ENCODE data around the gene MEGF11.

Gene MEGF11

DNA sequence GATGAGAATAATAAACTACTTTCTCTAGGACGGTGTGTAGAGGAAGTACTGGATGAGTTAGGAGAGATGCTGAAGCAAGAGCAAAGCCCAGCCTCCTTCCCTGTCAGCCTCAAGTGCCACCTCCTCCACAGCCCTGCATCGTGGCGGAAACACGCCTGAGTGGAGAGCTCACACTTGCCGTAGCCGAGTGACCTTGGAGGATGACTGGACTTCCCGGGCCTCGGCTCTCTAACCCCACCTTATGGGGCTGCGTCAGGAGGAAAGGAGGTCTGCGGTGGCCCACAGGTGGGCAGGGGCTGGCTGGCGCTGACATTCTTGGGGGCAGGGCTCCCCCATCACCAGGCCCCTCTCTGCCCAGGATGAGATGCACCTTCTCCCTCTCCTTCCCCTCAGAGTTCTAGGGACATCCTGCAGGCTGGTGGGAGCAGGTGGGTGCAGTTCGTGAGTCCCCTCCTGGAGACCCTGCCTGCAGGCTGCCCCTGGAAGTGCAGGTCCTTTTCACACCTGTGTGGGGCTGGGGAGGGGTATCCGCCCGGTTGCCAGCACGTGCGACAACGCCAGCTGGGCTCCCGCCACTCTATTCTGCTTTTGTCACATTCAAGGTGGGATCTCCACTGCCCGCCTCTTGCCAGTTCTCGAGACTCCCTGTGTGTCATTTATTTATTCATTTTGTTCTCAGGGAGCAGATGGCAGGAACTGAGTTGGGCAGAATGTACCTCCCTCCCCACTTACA, 175.2 kb downstream of the MEGF11 start:
- H3K18ac ChIP-seq (ENCODE audit: low read length), result no peak overlapping the region
- no peaks in the 10 kb centered on the region for H3K27me3 ChIP-seq (ENCODE audit: insufficient read depth, low read length, poor library complexity)
- no peak overlapping the region for H2AK5ac ChIP-seq (ENCODE audit: low read length)
- no peak overlapping the region for H4K8ac ChIP-seq (ENCODE audit: low read depth, low read length)
- no peak overlapping the region for H3K4me2 ChIP-seq (ENCODE audit: low read length)
- no peak overlapping the region for H3K4ac ChIP-seq (ENCODE audit: low read depth, low read length)
- no peaks in the 10 kb centered on the region for H3K79me1 ChIP-seq (ENCODE audit: low read length)
- H3K9ac ChIP-seq (ENCODE audit: low read length), result no peak overlapping the region
- no peak overlapping the region for H3K4me3 ChIP-seq (ENCODE audit: low read length)
- H3K23ac ChIP-seq (ENCODE audit: low read length), result no peak overlapping the region
- H3K56ac ChIP-seq (ENCODE audit: low read length), result no peak overlapping the region
- H3K4me1 ChIP-seq (ENCODE audit: control insufficient read depth, low read depth, low read length), result peaks cover under 1% of the 10 kb centered on the region
- WGBS (ENCODE audit: extremely low coverage, insufficient coverage, low lambda C conversion rate), result no CpG with 5 or more reads among the region's 20 CpGs
- H2BK120ac ChIP-seq (ENCODE audit: low read depth, low read length), result no peak overlapping the region
- H4K5ac ChIP-seq (ENCODE audit: low read length), result no peak overlapping the region
- DNase-seq, result no peak
- no peak overlapping the region for H3K27ac ChIP-seq (ENCODE audit: low read depth, low read length)
- no peaks in the 10 kb centered on the region for H3K36me3 ChIP-seq (ENCODE audit: control insufficient read depth, insufficient read depth, low read length)
- no peak overlapping the region for H2BK5ac ChIP-seq (ENCODE audit: low read length)
- H2BK15ac ChIP-seq (replicated peaks; ENCODE audit: low read depth), result no peak overlapping the region
- H3K79me2 ChIP-seq (ENCODE audit: control insufficient read depth, insufficient read depth, low read length), result no peaks in the 10 kb centered on the region

GRCh38 chr15:66077320-66077663, 176.3 kb downstream of the MEGF11 start:
- H3K27ac ChIP-seq (ENCODE audit: low read depth, low read length), result no peak overlapping the region
- no peak overlapping the region for H3K56ac ChIP-seq (ENCODE audit: low read length)
- no peaks in the 10 kb centered on the region for H3K79me2 ChIP-seq (ENCODE audit: control insufficient read depth, insufficient read depth, low read length)
- H2AK5ac ChIP-seq (ENCODE audit: low read length), result no peak overlapping the region
- DNase-seq, result no peak
- H3K9ac ChIP-seq (ENCODE audit: low read length), result no peak overlapping the region
- H3K4ac ChIP-seq (ENCODE audit: low read depth, low read length), result no peak overlapping the region
- no peak overlapping the region for H2BK15ac ChIP-seq (replicated peaks; ENCODE audit: low read depth)
- no peak overlapping the region for H3K18ac ChIP-seq (ENCODE audit: low read length)
- H3K4me1 ChIP-seq (ENCODE audit: control insufficient read depth, low read depth, low read length), result peaks cover 3% of the 10 kb centered on the region
- no peak overlapping the region for H4K8ac ChIP-seq (ENCODE audit: low read depth, low read length)
- WGBS (ENCODE audit: extremely low coverage, insufficient coverage, low lambda C conversion rate), result no CpG with 5 or more reads among the region's 6 CpGs
- H3K36me3 ChIP-seq (ENCODE audit: control insufficient read depth, insufficient read depth, low read length), result no peaks in the 10 kb centered on the region
- no peak overlapping the region for H2BK5ac ChIP-seq (ENCODE audit: low read length)
- H3K27me3 ChIP-seq (ENCODE audit: insufficient read depth, low read length, poor library complexity), result no peaks in the 10 kb centered on the region
- no peak overlapping the region for H3K23ac ChIP-seq (ENCODE audit: low read length)
- no peak overlapping the region for H2BK120ac ChIP-seq (ENCODE audit: low read depth, low read length)
- H4K5ac ChIP-seq (ENCODE audit: low read length), result no peak overlapping the region
- no peaks in the 10 kb centered on the region for H3K79me1 ChIP-seq (ENCODE audit: low read length)
- H3K4me2 ChIP-seq (ENCODE audit: low read length), result no peak overlapping the region
- H3K4me3 ChIP-seq (ENCODE audit: low read length), result no peak overlapping the region

DNA sequence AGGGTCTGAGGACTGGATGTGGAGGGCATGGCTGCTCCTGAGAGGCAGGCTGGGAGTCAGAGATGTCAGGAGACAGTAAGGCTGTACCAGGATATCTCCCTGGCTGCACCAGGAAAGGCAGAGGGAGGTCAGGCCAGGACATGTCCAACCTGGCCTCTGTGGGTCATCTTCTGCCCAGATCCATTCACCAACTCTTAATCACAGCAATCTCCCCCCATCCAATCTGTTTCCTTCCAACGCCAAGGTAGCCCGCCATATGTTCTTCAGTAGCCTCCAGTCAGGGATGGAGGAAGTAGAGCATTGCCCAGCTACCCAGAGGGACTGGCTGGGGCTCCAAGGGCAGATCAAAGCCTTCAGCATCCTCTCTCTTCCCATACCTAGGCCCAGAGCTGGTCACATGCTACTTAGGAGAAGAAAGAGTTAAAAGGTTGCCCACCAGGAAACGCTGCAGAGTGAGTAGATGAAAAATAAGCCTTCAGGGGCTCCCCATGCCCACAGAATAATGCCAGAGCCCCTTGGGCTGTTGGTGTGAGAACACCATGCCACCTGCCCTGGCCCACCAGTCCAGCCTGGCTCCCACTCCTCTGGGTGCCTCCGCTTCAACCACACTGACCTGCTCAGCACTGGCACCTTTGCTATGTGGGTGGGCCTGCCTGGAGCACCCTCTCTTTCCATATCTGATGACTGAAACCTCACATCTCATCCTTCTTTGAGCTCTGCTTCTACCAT, 176.8 kb downstream of the MEGF11 start:
- WGBS (ENCODE audit: extremely low coverage, insufficient coverage, low lambda C conversion rate), result no CpG with 5 or more reads among the region's 4 CpGs
- Histone ChIP-seq H3K56ac (ENCODE audit: low read length) (no peak overlapping the region), H3K4me1 (ENCODE audit: control insufficient read depth, low read depth, low read length) (peaks cover 3% of the 10 kb centered on the region), H3K27ac (ENCODE audit: low read depth, low read length) (no peak overlapping the region), H3K27me3 (ENCODE audit: insufficient read depth, low read length, poor library complexity) (no peaks in the 10 kb centered on the region), H3K18ac (ENCODE audit: low read length) (no peak overlapping the region), H2AK5ac (ENCODE audit: low read length) (no peak overlapping the region), H3K4me3 (ENCODE audit: low read length) (no peak overlapping the region), H3K79me2 (ENCODE audit: control insufficient read depth, insufficient read depth, low read length) (no peaks in the 10 kb centered on the region), H3K36me3 (ENCODE audit: control insufficient read depth, insufficient read depth, low read length) (no peaks in the 10 kb centered on the region), H3K23ac (ENCODE audit: low read length) (no peak overlapping the region), H2BK5ac (ENCODE audit: low read length) (no peak overlapping the region), H2BK15ac (replicated peaks; ENCODE audit: low read depth) (no peak overlapping the region), H3K79me1 (ENCODE audit: low read length) (no peaks in the 10 kb centered on the region), H3K4me2 (ENCODE audit: low read length) (no peak overlapping the region), H4K5ac (ENCODE audit: low read length) (no peak overlapping the region), H4K8ac (ENCODE audit: low read depth, low read length) (no peak overlapping the region), H3K4ac (ENCODE audit: low read depth, low read length) (no peak overlapping the region), H3K9ac (ENCODE audit: low read length) (no peak overlapping the region), H2BK120ac (ENCODE audit: low read depth, low read length) (no peak overlapping the region)
- no peak for DNase-seq

DNA sequence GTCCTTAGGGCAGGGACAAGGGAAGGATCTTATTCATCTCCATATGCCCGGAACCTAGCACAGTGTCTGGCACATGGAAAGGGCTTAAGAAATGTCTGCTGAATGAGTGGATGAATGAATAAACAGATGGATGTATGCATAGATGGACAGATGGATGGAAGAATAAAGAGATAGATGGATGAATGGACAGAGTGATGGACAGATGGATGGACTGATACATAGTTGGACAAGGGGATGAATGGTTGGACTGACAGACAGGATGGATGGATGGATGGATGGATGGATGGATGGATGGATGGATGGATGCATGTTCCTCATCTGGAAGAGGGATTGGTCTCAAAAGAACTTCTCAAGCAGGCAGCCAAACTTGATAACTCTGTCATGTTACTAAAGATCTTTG, 177.6 kb downstream of the MEGF11 start:
- H3K27me3 ChIP-seq (ENCODE audit: insufficient read depth, low read length, poor library complexity), result no peaks in the 10 kb centered on the region
- no peaks in the 10 kb centered on the region for H3K79me2 ChIP-seq (ENCODE audit: control insufficient read depth, insufficient read depth, low read length)
- no peak overlapping the region for H2AK5ac ChIP-seq (ENCODE audit: low read length)
- H2BK5ac ChIP-seq (ENCODE audit: low read length), result no peak overlapping the region
- no peak overlapping the region for H3K27ac ChIP-seq (ENCODE audit: low read depth, low read length)
- DNase-seq, result no peak
- no peak overlapping the region for H3K56ac ChIP-seq (ENCODE audit: low read length)
- WGBS (ENCODE audit: extremely low coverage, insufficient coverage, low lambda C conversion rate), result no CpG with 5 or more reads among the region's 1 CpG
- H3K79me1 ChIP-seq (ENCODE audit: low read length), result no peaks in the 10 kb centered on the region
- no peak overlapping the region for H3K9ac ChIP-seq (ENCODE audit: low read length)
- no peak overlapping the region for H2BK15ac ChIP-seq (replicated peaks; ENCODE audit: low read depth)
- peaks cover 3% of the 10 kb centered on the region for H3K4me1 ChIP-seq (ENCODE audit: control insufficient read depth, low read depth, low read length)
- no peak overlapping the region for H3K4me2 ChIP-seq (ENCODE audit: low read length)
- no peak overlapping the region for H2BK120ac ChIP-seq (ENCODE audit: low read depth, low read length)
- H3K36me3 ChIP-seq (ENCODE audit: control insufficient read depth, insufficient read depth, low read length), result no peaks in the 10 kb centered on the region
- H4K8ac ChIP-seq (ENCODE audit: low read depth, low read length), result no peak overlapping the region
- no peak overlapping the region for H3K23ac ChIP-seq (ENCODE audit: low read length)
- no peak overlapping the region for H3K4ac ChIP-seq (ENCODE audit: low read depth, low read length)
- no peak overlapping the region for H4K5ac ChIP-seq (ENCODE audit: low read length)
- no peak overlapping the region for H3K18ac ChIP-seq (ENCODE audit: low read length)
- H3K4me3 ChIP-seq (ENCODE audit: low read length), result no peak overlapping the region

- Histone ChIP-seq H2BK15ac (replicated peaks; ENCODE audit: low read depth) (no peak overlapping the region), H3K4me2 (ENCODE audit: low read length) (no peak overlapping the region), H2AK5ac (ENCODE audit: low read length) (no peak overlapping the region), H4K8ac (ENCODE audit: low read depth, low read length) (no peak overlapping the region), H2BK120ac (ENCODE audit: low read depth, low read length) (no peak overlapping the region), H3K23ac (ENCODE audit: low read length) (no peak overlapping the region), H4K5ac (ENCODE audit: low read length) (no peak overlapping the region), H3K18ac (ENCODE audit: low read length) (no peak overlapping the region), H3K56ac (ENCODE audit: low read length) (no peak overlapping the region), H3K27me3 (ENCODE audit: insufficient read depth, low read length, poor library complexity) (no peaks in the 10 kb centered on the region), H3K4me3 (ENCODE audit: low read length) (no peak overlapping the region), H2BK5ac (ENCODE audit: low read length) (no peak overlapping the region), H3K79me2 (ENCODE audit: control insufficient read depth, insufficient read depth, low read length) (no peaks in the 10 kb centered on the region), H3K4me1 (ENCODE audit: control insufficient read depth, low read depth, low read length) (peaks cover 3% of the 10 kb centered on the region), H3K27ac (ENCODE audit: low read depth, low read length) (no peak overlapping the region), H3K79me1 (ENCODE audit: low read length) (no peaks in the 10 kb centered on the region), H3K9ac (ENCODE audit: low read length) (no peak overlapping the region), H3K36me3 (ENCODE audit: control insufficient read depth, insufficient read depth, low read length) (no peaks in the 10 kb centered on the region), H3K4ac (ENCODE audit: low read depth, low read length) (no peak overlapping the region)
- WGBS (ENCODE audit: extremely low coverage, insufficient coverage, low lambda C conversion rate), result no CpG with 5 or more reads among the region's 11 CpGs
- DNase-seq, result peak; percentile 29
These were observed 180.8 kb downstream of the MEGF11 start for GRCh38 chr15:66072616-66073361.
